Measurements from ENCODE around the gene PPP1R13B.
"Not testable (repeated sequence)": the region's sequence is repeated elsewhere in the genome, so short reads cannot be mapped to it uniquely, and the experiment has no call there.

The PPP1R13B gene

GRCh38 chr14:103811189-103811588 lies 36.2 kb downstream of the PPP1R13B start:
- in situ Hi-C loops (cut with HindIII; ENCODE audit: low pct_ligation_motif_present, low pct_unique_long_range_greater_than_20kb, low sequenced_read_pairs): no loop called here
- DNase-seq: no peak

GRCh38 chr14:103808403-103809001 lies 38.9 kb downstream of the PPP1R13B start:
- peak; percentile 67 for DNase-seq
- in situ Hi-C loops (cut with HindIII; ENCODE audit: low pct_ligation_motif_present, low pct_unique_long_range_greater_than_20kb, low sequenced_read_pairs): no loop called here

- in situ Hi-C loops (cut with HindIII; ENCODE audit: low pct_ligation_motif_present, low pct_unique_long_range_greater_than_20kb, low sequenced_read_pairs): no loop called here
- no peak for DNase-seq
Observed at GRCh38 chr14:103806805-103807204, 40.6 kb downstream of the PPP1R13B start.

GRCh38 chr14:103805708-103806107 lies 41.7 kb downstream of the PPP1R13B start:
- no peak for DNase-seq
- in situ Hi-C loops (cut with HindIII; ENCODE audit: low pct_ligation_motif_present, low pct_unique_long_range_greater_than_20kb, low sequenced_read_pairs): no loop called here

GRCh38 chr14:103803661-103804060 lies 43.7 kb downstream of the PPP1R13B start:
- in situ Hi-C loops (cut with HindIII; ENCODE audit: low pct_ligation_motif_present, low pct_unique_long_range_greater_than_20kb, low sequenced_read_pairs): no loop called here
- DNase-seq: no peak

- DNase-seq: no peak
- in situ Hi-C loops (cut with HindIII; ENCODE audit: low pct_ligation_motif_present, low pct_unique_long_range_greater_than_20kb, low sequenced_read_pairs): no loop called here
Observed at GRCh38 chr14:103802356-103802755, 45.0 kb downstream of the PPP1R13B start.

GRCh38 chr14:103801459-103801858 lies 45.9 kb downstream of the PPP1R13B start:
- peak; percentile 77 for DNase-seq
- in situ Hi-C loops (cut with HindIII; ENCODE audit: low pct_ligation_motif_present, low pct_unique_long_range_greater_than_20kb, low sequenced_read_pairs): no loop called here

GRCh38 chr14:103793192-103793591 lies 54.2 kb downstream of the PPP1R13B start:
- DNase-seq; in situ Hi-C loops (cut with HindIII; ENCODE audit: low pct_ligation_motif_present, low pct_unique_long_range_greater_than_20kb, low sequenced_read_pairs): not testable (repeated sequence)

GRCh38 chr14:103788086-103788485 lies 59.3 kb downstream of the PPP1R13B start:
- in situ Hi-C loops (cut with HindIII; ENCODE audit: low pct_ligation_motif_present, low pct_unique_long_range_greater_than_20kb, low sequenced_read_pairs): no loop called here
- DNase-seq: no peak

GRCh38 chr14:103782376-103782775 lies 65.0 kb downstream of the PPP1R13B start:
- in situ Hi-C loops (cut with HindIII; ENCODE audit: low pct_ligation_motif_present, low pct_unique_long_range_greater_than_20kb, low sequenced_read_pairs): no loop called here
- DNase-seq: no peak

GRCh38 chr14:103776319-103776718 lies 71.1 kb downstream of the PPP1R13B start:
- in situ Hi-C loops (cut with HindIII; ENCODE audit: low pct_ligation_motif_present, low pct_unique_long_range_greater_than_20kb, low sequenced_read_pairs); DNase-seq: not testable (repeated sequence)

- in situ Hi-C loops (cut with HindIII; ENCODE audit: low pct_ligation_motif_present, low pct_unique_long_range_greater_than_20kb, low sequenced_read_pairs): no loop called here
- no peak for DNase-seq
Observed at GRCh38 chr14:103775506-103775905, 71.9 kb downstream of the PPP1R13B start.

- DNase-seq: no peak
Observed at GRCh38 chr14:103773521-103773920, 73.9 kb downstream of the PPP1R13B start.

GRCh38 chr14:103772078-103772712 lies 75.2 kb downstream of the PPP1R13B start:
- in situ Hi-C loops (cut with HindIII; ENCODE audit: low pct_ligation_motif_present, low pct_unique_long_range_greater_than_20kb, low sequenced_read_pairs): no loop called here
- DNase-seq: no peak

More at GRCh38 chr14:103773521-103773920, 73.9 kb downstream of the PPP1R13B start:
- in situ Hi-C loops (cut with HindIII; ENCODE audit: low pct_ligation_motif_present, low pct_unique_long_range_greater_than_20kb, low sequenced_read_pairs): no loop called here

- no peak for DNase-seq
- in situ Hi-C loops (cut with HindIII; ENCODE audit: low pct_ligation_motif_present, low pct_unique_long_range_greater_than_20kb, low sequenced_read_pairs): no loop called here
Observed at GRCh38 chr14:103770902-103771301, 76.5 kb downstream of the PPP1R13B start.

- in situ Hi-C loops (cut with HindIII; ENCODE audit: low pct_ligation_motif_present, low pct_unique_long_range_greater_than_20kb, low sequenced_read_pairs): no loop called here
Observed at GRCh38 chr14:103770500-103770899, 76.9 kb downstream of the PPP1R13B start.

GRCh38 chr14:103767336-103767894 lies 80.0 kb downstream of the PPP1R13B start:
- in situ Hi-C loops (cut with HindIII; ENCODE audit: low pct_ligation_motif_present, low pct_unique_long_range_greater_than_20kb, low sequenced_read_pairs): no loop called here
- no peak for DNase-seq

More at GRCh38 chr14:103770500-103770899, 76.9 kb downstream of the PPP1R13B start:
- DNase-seq: no peak

- DNase-seq: no peak
- in situ Hi-C loops (cut with HindIII; ENCODE audit: low pct_ligation_motif_present, low pct_unique_long_range_greater_than_20kb, low sequenced_read_pairs): no loop called here
Observed at GRCh38 chr14:103765526-103765925, 81.8 kb downstream of the PPP1R13B start.

- DNase-seq: no peak
- in situ Hi-C loops (cut with HindIII; ENCODE audit: low pct_ligation_motif_present, low pct_unique_long_range_greater_than_20kb, low sequenced_read_pairs): no loop called here
Observed at GRCh38 chr14:103763730-103764488, 83.5 kb downstream of the PPP1R13B start.
